ENCODE results near the gene MRPL28.
"Not testable (repeated sequence)": the region's sequence is repeated elsewhere in the genome, so short reads cannot be mapped to it uniquely, and the experiment has no call there.

Gene MRPL28

DNA sequence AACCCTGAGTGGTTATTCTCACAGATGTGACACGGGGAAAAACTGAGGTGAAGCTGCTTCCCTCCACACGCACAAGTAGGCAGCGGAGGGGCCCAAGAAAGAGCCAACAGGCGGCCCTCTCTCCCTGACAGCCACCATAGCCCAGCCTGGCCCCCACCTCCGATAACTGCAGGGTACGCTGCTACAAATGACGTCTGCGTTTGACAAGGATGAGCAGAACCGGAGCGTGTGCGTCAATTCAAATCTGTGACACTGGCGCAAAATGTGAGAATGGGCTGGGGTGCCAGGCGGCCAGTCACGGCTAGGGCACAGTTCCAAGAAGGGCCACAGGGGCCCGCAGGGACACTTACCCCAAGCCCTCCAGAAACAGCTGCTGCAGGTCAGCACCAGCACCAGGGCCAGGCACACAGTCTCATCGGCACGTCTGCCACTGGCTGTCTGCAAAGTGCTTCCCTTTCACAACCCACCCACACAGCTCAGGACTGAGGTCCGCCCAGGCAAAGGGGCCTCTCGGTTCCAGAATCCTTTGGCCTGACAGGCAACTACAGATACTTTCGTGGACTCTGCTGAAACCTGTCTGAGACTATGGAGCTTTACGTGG, 32.3 kb downstream of the MRPL28 start:
- no peak for DNase-seq (ENCODE audit: low read depth)

GRCh38 chr16:337437-337836, 32.9 kb downstream of the MRPL28 start:
- no peak for DNase-seq (ENCODE audit: low read depth)

DNA sequence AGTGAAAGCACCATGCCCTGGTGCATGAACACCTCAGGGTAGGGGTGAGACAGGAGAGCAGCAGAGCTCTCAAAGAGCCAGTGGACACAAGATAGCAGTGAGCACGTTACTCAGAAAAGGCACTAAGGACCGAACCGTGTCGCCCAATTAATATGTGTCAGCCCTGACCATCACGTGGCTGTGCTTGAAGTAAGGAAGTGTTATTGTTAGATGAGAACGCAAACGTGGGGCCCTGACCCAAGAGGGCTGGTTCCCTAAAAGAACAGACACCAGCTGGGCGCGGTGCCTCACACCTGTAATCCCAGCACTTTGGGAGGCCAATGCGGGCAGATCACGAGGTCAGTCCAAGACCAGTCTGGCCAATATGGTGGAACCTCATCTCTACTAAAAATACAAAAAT, 34.1 kb downstream of the MRPL28 start:
- DNase-seq (ENCODE audit: low read depth), result no peak

- not testable (repeated sequence) for DNase-seq (ENCODE audit: low read depth)
Observed at GRCh38 chr16:334861-335632, 35.3 kb downstream of the MRPL28 start.

DNA sequence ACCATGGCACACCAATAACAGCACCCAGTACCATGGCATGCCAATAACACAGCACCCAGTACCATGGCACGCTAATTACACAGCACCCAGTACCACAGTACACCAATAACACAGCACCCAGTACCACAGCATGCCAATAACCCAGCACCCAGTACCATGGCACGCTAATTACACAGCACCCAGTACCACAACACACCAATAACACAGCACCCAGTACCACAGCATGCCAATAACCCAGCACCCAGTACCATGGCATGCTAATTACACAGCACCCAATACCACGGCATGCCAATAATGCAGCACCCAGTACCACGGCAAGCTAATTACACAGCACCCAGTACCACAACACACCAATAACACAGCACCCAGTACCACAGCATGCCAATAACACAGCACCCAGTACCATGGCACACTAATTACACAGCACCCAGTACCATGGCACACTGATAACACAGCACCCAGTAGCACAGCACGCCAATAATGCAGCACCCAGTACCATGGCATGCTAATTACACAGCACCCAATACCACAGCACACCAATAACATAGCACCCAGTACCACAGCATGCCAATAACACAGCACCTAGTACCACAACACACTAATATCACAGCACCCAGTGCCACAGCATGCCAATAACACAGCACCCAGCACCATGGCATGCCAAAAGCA, 36.0 kb downstream of the MRPL28 start:
- DNase-seq (ENCODE audit: low read depth), result not testable (repeated sequence)

DNA sequence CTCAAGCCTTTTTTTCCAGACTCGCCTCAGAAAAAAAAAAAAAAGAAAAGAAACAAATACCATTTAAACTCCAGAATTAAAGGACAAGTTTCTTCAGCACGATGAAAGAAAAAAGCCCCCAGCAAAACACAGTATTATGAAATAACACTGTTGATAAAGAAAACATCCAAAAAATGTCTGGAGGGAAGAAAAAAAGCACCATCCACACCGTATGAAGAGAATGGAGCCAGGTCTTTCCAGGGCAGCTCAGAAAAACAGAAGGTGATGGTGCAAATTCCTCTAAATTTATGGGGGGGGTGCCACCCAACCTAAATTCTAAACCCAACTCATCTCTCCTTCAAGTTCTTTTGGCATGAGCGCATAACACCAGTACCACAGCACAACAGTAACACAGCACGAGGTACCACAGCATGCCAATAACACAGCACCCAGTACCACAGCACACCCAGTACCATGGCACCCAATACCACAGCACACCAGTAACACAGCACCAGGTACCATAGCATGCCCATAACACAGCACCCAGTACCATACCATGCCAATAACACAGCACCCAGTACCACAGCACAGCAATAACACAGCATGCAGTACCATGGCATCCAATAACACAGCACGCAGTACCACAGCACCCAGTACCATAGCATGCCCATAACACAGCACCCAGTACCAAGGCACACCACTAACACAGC, 36.8 kb downstream of the MRPL28 start:
- no peak for DNase-seq (ENCODE audit: low read depth)

GRCh38 chr16:331181-331814, 39.0 kb downstream of the MRPL28 start:
- DNase-seq (ENCODE audit: low read depth), result not testable (repeated sequence)

GRCh38 chr16:330741-331140, 39.6 kb downstream of the MRPL28 start:
- DNase-seq (ENCODE audit: low read depth), result no peak

DNA sequence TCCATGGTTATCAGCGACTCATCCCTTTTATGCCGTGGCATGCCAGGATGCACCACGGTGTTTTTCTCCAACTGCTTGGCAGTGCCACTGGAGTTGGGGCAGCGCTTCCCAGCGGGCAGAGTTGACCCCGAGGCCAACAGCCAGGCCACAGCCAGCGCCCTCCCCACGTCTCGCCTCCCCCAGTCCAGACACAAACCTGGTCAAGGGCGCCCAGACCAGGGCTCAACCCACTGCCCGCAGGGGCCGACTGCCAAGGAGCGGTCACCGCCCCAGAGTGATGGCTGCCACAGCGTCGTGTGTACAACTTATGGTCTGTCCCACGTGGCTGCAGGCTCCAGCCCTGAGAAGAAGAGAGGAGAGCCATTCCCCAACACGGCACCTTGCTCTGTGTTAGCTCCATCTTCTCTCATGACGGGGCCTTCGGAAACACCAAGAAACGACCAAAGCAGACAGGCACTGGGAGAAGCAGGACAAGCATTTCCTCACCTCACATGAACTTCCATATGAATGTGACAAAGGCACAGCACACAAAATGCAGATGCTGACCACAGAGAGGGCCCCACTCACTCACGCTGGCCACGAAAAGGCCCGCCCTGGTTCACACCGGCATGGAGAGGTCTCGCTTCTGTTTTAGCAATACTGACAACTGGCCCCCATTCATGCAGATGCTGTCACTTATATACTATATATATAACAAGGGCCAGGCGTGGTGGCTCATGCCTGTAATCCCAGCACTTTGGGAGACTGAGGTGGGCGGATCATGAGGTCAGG, 44.8 kb downstream of the MRPL28 start:
- no peak for DNase-seq (ENCODE audit: low read depth)

DNA sequence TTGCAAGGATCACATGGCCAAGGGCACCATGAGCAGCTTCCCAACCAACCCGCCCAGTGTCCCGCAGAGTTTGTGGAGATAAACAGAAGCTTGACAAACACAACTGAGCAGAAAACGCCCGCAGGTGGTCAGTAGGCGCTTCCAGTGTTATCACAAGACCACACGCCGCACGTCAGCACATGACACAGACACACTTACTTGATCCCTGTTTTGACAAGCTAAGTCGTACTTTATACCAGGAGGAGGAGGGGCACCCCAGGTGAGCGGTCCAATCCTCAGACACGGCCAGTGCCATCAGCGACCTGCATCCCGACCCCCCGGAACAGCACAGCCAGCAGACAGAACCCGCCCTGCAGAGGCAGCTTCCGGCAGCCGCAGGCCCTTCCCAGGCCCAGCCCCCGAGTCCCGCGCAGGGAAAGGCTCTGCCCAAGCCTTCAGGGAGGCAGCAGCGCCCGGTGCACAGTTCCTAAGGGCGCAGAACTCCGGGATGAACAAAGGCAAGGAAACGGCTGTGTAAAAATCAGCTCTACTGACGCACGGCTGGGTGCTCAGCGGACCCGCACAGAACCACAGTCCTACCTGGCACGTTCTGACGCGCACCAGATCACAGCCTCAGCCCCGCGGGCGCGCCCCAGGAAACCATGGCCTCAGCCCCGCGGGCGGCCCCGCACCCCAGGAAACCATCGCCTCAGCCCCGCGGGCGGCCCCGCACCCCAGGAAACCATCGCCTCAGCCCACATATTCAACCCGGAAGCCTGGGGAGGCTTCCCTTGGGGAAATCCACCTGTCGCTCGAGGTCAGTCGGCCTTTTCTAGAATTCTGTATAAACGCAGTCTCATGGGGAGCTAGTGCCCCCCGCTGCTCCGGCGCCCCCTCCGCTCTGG, 45.6 kb downstream of the MRPL28 start:
- DNase-seq (ENCODE audit: low read depth), result no peak

DNA sequence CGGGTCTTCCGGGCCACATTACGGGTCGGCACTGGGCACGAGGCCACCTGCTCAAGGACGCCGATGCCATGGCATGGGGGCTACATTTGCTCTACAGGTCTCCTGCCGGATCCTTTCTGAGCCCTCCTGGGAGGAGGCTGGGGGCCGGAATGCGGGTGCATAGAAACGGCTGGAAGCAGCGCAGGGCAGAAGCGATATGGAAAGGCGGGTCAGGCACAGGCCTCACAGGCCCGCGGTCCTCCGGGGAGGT, 46.2 kb downstream of the MRPL28 start:
- DNase-seq (ENCODE audit: low read depth), result no peak

- no peak for DNase-seq (ENCODE audit: low read depth)
Observed at GRCh38 chr16:322476-323143, 47.7 kb downstream of the MRPL28 start.

DNA sequence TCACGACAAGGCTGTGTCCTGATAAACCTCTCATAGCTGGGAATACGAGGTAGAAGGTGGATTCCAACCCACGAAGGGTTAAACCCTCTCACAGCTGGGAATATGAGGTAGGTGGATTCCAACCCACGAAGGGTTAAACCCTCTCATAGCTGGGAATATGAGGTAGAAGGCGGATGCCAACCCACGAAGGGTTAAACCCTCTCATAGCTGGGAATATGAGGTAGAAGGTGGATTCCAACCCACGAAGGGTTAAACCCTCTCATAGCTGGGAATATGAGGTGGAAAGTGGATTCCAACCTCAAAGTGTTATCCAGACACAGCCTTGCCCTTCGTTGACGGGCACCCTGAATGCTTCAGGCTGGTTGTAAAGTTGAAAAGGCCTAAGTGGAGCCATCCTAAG, 48.8 kb downstream of the MRPL28 start:
- DNase-seq (ENCODE audit: low read depth), result no peak

DNA sequence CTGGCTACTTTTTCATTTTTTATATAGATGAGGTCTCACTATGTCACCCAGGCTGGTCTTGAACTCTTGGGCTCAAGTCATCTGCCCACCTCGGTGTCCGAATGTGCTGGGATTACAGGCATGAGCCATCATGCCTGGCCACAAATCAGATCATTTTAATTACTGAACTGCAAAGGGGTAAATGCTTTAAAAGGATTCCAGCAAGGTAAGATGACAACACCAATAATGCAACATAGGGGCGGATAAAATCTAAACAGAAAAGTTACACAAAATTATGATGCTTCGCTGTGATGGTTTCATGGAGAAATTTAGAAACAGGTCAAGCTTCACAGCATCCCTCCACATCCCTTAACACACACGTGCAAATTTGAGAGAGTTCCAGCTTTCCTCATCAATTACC, 50.1 kb downstream of the MRPL28 start:
- no peak for DNase-seq (ENCODE audit: low read depth)

DNA sequence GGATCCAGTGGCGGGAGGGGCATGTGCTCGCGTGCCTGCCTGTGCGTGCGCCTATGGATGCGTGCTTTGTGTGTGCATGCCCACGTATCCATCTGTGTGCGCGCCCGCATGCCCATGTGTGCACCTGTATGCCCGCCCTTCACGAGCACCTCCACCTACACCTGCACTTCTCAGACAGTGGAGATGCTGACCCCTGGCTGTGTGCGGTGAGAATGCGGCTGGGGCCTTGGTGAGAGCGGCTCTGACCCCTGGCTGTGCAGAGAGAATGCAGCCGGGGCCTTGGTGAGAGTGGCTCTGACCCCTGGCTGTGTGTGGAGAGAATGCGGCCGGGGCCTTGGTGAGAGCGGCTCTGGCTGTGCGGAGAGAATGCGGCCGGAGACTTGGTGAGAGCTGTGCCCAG, 51.7 kb downstream of the MRPL28 start:
- DNase-seq (ENCODE audit: low read depth), result no peak

GRCh38 chr16:317583-317982, 52.8 kb downstream of the MRPL28 start:
- DNase-seq (ENCODE audit: low read depth), result no peak
